ENCODE results near the gene MITF. TPM values are rescaled to one million over a fixed set of nuclear protein-coding genes. Genes with fewer than 3 reads are reported as not detected.

The MITF gene
- total RNA-seq, 4 donors from 2014 or later, result 13.7 to 39.0 (median 27.4) TPM

DNA sequence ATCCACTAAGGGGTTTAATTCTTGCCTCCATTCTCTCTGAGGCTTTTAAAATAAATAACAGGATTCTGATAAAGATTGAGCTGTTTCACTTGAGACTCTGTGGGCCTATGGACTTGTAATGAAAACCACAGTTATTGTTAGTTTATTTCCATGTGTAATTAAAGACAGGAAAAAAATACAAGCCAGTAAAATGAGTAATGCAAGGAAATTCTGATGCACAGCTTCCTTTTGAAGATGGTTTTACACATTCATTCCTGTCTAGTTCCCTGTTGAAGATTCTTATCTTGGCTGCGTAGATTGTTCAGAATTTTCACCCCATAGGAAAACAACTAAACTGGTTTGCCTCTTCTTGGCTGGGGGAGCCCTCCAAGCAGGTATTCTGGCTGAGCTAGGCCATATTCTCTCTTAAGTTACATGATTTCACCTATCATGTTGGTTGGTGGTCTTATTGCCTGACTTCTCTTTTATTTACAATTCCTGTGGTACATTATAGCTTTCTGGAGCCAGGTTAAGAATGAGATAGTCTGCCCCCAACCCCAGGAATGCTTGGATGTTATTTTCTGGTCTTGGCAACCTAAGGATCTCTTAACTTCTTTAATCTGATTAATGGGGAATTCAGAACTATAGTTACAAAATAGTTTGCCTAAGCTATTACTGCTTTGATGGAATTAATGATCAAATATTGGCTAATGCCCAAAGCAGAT lies 67.6 kb downstream of the MITF start:
- TF ChIP-seq, protein P1, sequence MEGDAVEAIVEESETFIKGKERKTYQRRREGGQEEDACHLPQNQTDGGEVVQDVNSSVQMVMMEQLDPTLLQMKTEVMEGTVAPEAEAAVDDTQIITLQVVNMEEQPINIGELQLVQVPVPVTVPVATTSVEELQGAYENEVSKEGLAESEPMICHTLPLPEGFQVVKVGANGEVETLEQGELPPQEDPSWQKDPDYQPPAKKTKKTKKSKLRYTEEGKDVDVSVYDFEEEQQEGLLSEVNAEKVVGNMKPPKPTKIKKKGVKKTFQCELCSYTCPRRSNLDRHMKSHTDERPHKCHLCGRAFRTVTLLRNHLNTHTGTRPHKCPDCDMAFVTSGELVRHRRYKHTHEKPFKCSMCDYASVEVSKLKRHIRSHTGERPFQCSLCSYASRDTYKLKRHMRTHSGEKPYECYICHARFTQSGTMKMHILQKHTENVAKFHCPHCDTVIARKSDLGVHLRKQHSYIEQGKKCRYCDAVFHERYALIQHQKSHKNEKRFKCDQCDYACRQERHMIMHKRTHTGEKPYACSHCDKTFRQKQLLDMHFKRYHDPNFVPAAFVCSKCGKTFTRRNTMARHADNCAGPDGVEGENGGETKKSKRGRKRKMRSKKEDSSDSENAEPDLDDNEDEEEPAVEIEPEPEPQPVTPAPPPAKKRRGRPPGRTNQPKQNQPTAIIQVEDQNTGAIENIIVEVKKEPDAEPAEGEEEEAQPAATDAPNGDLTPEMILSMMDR (IDR thresholded peaks at IDR 0.05), result no peak
- DNase-seq (ENCODE audit: low spot score) (no peak), ATAC-seq (ENCODE audit: low FRiP score) (no peak)

DNA sequence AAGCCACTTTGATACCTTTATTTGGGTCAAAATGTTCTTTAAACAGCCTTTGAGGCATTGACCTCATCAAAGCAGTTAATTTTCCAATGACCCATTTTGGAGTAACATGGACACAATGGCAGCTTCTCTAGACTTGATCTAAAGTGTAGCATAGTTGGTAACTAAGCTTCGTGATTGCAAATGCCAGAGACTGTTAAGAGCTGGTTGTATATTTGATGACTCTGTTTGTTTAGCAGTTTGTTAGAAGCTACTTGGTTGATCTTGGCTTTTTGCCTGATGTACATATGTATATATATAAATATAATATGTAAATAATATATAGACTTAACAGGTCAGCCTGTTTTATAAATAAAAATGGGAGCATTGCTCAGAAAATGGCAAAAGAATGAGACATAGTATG lies 68.4 kb downstream of the MITF start:
- TF ChIP-seq, protein P1 (IDR thresholded peaks at IDR 0.05), result no peak
- DNase-seq (ENCODE audit: low spot score) (no peak), ATAC-seq (ENCODE audit: low FRiP score) (no peak)

DNA sequence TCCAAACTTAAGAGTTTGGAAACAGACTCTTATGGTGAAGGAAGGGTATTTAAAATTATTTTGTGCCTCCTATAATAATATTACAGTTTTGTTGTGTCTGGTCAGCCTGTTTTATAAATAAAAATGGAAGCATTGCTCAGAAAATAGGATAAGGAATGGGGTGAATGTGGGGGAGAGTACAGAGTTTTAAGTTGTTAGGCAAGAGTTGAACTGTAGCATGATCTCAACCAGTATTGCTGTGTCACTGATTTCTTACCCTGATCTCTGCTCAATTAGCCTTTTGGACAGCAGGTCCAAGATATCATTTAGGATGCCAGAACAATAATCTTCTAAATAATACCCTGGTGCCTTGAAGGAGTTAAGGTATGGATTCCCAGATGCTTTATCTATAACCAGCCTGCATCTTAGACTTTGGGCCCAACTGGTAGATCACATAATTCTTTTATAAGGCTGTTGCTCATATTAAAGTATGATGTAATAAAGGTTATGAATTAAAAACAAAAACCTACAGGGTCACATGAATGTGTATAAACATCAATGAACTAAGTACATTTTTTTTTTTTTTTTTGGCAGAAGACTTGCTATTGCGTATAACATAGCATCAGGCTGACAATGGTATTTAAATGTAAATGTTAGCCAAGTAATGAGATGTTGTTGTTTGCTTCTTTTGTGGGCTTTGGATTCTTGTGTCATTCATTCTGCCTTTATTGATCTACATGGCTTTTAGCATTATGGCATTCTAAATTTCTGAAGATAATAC lies 70.0 kb downstream of the MITF start:
- TF ChIP-seq, protein P1 (IDR thresholded peaks at IDR 0.05), result no peak
- ATAC-seq (ENCODE audit: low FRiP score), result no peak
- no peak for DNase-seq (ENCODE audit: low spot score)

DNA sequence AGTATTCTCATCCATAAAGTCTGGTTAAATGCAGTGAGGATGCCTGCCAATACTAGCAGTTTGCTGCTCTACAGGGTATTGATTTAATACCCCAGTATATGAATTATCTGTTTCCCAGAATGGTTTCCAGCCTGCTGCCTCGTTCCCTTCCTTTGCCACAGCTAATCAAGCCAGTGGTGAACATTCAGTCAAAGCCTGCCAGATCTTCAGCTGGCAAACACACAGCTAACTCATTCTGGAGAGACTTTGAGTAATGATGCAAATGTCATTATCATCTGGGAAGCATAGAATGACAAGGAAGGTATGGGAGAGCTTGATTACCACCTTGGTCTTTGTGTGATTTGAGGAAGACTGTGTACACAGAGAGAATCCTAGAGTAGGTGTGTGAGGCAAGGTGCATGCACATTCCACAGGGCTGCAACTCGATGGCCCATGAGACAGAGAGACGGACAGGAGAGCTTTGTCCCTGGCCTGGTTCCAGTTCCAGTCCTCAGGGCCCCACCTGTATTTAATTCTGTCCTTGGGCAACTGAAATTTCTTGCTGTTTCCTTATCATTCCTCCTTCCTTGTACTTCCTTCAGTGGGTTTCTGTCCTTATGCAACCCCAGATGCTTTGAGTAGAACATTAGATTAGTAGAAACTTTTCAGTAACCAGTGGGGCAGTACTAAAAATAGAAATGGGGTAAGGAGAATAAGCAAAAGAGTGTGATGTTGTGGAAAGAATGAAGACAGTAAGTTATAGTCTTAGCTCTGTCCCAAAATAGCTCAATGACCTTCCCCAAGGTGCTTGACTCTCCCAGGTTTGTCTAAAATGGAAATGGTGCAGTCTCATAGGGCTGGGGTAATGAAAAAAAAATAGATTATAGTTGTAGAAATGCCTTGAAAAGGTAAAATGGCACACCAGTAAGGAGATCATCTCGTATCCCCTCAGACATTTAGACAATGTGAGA lies 72.5 kb downstream of the MITF start:
- DNase-seq (ENCODE audit: low spot score) (no peak), ATAC-seq (ENCODE audit: low FRiP score) (no peak)
- TF ChIP-seq, protein P1 (IDR thresholded peaks at IDR 0.05), result no peak

DNA sequence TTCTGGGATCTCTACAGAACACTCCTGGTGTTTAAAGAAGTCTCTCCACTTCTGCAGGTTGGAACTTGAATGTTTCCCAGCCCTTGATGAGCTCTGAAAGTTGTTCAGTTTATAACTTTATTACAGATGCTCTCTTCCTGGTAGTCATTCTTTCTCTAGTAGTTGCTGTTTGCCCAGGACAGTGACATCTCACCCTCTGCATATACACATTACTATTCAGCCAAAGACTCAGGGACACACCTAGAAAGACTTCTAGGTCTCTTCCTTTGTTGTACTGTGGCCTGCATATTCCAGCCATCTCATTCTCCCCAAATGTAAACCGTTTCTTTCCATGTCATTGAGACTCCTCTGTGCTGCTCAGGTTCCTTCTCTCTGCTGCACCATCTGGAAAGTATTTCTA lies 76.7 kb downstream of the MITF start:
- TF ChIP-seq, protein P1 (IDR thresholded peaks at IDR 0.05), result no peak
- no peak for ATAC-seq (ENCODE audit: low FRiP score)
- no peak for DNase-seq (ENCODE audit: low spot score)

DNA sequence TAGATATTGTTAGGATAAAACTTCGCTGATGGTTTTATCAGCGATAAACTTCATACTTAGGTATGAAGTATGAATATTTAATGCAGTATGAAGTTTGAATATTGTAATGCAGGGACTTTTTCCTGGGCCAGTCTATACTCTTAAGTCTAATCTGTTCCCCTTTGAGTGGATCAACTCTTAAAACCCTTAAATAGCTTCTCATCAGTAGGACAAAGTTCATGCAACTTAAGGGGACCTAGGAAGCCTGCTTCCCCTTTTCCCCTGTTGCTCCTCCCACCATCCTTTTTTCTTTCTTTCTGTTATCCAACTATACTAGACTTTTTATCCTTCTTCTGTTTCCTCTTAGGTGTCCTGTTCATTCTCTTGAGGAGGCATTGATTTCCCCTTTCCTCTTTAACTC lies 78.7 kb downstream of the MITF start:
- TF ChIP-seq, protein P1 (IDR thresholded peaks at IDR 0.05), result no peak
- ATAC-seq (ENCODE audit: low FRiP score), result no peak

More for the DNA sequence above, 78.7 kb downstream of the MITF start:
- DNase-seq (ENCODE audit: low spot score), result no peak

Data from omental fat pad (tissue), 4 donors.